Daoy (cell line): ENCODE measurements around the gene ADGRG1. TPM values are rescaled to one million over a fixed set of nuclear protein-coding genes. Genes with fewer than 3 reads are reported as not detected.
"Not testable (repeated sequence)": the region's sequence is repeated elsewhere in the genome, so short reads cannot be mapped to it uniquely, and the experiment has no call there.

Source experiments
- DNase-seq: peaks from one replicate; pipeline ENCODE4 v3.0.0-alpha.2; 2015; ENCODE audit warnings: low read depth
- total RNA-seq: library from RNA; depleted of rRNA; stranded (reverse); fragments of >200 nt; shearing (Covaris generic); gene quantifications from 2 replicates; pipeline ENCODE4 v1.2.3, GENCODE V29; 2014

ADGRG1 gene
- total RNA-seq, 1 experiment from 2014 or later, result 6.6 TPM

DNA sequence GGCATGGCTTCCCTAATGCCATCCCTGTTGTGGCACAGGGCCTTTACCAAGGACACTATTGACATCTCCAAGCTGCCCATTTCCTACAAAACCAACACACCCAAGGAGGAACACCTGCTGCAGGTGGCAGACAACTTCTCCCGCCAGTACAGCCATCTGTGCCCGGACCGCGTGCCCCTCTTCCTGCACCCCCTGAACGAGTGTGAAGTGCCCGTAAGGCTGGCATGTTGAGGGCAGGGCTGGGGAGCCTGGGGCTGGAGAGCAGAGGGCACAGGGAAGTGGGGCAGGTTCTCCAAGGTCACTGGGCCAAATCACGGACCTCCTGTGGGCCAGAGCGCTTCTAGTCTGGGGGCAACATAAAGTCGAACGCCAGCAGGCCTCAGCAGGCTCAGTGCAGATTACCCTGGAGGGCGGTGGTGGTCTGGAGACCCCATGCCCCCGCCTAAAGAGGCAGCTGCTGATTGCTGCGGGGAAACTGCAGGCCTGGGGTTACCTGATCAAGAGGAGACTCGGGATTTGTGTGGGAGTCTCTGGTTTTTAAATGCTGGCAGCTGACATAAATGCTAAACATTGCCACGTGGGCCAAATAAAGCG lies 70.5 kb downstream of the ADGRG1 start:
- no peak for DNase-seq

DNA sequence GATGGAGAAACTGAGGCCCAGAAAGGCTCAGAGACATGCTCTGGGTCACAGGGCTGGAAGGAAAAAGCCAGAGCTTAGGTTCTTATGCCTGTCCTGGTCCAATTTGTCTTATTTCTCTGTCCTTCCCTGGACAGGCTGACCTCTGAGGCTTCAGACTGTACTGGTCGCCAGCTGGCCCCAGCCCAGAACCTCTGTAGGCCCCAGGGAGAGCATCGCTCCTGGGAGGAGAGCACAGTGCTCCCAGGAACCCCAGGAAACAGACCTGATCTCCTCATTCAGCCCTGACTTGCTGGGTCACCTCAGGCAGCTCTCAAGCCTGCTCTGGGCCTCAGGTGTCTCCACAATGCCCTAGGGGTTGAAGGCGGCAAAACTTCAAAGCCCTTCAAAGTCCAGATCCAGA lies 71.1 kb downstream of the ADGRG1 start:
- DNase-seq, result no peak

DNA sequence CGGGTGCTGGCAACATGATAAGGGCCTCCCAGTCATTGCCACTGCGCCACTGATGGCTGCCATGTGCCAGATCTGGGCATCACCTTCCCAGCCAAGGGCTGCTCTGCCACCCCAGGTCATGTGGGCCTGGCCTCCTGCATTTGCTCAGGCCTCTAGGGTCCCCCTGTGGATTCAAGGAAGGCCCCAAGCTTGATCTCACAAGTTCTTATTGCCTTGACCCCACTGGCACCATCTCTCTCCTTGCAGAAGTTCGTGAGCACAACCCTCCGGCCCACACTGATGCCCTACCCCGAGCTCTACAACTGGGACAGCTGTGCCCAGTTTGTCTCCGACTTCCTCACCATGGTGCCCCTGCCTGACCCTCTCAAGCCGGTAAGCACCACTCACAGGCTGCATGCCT lies 71.5 kb downstream of the ADGRG1 start:
- no peak for DNase-seq

DNA sequence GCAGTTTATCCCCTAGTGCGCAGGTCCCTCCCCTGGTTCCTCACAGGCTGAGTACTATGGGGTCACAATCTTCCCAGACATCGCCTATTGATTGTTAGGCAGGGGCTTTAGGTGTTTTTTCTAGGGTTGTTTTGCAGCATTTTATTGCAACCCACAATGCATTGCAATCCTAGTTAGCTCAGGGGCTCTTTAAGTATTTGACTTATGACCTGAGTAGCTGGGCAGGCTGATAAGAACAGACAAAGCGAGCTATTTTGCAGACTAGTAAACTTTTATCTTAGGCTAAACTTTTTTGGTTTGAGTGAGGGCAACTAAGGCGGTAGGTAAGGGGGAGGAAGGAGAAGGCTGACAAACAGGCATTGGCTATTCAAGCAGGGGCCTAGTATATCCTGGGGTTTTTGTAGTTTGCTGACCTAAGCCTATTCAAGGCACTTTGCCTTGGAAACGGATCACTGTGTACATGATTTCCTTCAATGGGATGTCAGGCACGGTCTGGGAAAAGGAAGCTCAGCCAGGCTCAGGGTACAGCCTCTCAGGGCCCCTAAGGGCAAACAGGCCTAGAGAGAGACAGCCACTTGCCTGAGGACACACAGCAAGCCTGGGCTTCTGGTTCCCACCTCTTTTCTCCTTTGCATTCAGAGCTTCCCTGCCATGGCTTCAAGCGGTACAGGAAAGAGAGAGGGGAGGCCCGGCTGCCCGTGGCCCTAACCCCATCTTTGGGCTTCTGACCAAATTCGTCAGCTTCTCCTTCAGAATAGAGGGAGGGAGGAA lies 72.5 kb downstream of the ADGRG1 start:
- no peak for DNase-seq

DNA sequence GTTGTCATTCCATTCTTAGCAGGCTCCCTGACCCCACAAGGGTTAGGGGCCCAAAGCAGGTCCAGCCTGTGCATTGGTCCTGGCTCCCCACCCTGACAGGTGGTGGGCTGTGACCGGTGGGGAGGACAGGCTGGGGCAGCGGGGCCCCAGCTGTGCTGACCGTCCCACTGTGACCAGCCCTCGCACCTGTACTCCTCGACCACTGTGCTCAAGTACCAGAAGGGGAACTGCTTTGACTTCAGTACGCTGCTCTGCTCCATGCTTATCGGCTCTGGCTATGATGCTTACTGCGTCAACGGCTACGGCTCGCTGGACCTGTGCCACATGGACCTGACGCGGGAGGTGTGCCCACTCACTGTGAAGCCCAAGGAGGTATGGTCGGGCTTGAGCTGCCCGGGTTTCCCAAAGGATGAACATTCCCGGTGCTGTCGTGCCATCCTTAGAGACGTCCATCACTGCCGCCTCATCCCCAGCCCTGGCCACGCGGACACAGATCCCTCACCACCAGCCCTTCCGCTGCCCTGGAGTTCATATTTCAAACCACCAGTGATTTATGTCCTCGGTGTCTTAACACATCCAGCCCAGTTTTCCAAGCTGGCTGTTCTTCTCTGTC lies 73.4 kb downstream of the ADGRG1 start:
- DNase-seq, result no peak

DNA sequence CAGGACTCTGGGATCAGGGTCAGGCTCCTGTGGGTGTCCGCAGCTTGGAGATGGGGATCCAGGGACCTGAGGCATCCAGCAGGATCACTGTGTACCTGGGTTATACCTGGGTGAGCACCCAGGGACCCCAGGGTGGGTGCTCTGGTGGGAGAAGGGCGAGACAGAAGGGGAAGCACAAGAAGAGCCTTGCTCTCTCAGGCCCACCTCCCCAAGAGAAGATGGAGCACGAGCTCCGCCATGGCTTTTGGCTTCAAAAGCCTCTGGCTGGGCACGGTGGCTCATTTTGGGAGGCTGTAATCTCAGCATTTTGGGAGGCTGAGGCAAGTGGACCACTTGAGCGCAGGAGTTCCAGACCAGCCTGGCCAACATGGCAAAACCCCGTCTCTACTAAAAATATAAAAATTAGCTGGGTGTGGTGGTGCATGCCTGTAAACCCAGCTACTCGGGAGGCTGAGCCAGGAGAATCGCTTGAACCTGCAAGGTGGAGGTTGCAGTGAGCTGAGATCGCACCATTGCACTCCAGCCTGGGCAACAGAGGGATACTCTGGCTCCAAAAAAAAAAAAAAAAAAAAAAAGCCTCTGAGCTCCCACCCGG lies 75.1 kb downstream of the ADGRG1 start:
- DNase-seq, result no peak

DNA sequence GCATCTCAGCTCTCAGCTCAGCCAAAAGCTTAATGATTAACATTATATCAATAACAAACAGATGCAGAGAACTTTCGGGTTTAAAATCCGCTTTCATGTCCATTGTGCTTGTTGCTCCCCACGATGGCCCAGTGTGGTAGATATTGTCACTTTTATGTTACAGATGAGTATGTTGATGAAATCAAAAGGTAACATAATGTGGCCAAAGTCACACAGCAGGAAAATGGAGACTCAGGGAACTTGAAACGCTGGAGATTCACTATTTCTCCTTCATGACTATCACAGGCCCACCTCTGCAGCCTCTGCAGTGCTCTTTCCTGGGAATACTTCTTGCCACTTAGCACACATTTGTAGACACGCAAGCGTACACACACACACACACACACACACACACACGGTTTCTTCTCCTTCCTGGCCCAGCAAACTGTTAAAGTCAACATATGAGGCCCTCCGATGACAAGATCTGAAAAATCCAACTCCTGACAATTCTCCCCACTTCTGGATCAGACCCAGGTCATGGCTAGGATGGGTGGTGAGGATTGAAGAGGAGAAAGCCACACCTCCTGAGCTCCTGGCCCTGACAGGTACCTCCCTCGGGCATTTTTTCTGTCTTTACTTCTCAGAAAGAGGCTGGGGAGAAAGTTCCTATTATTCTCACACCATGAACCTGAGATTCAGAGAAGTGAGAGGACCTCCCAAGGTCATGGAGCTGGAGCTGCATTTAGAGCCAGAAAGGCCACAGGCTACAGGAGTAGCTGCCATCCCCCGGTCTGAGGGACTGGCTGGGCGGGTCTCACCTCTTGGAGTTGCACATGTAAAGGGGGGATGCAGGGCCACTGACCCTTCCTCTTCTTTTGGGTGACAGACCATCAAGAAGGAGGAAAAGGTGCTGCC lies 75.8 kb downstream of the ADGRG1 start:
- no peak for DNase-seq

DNA sequence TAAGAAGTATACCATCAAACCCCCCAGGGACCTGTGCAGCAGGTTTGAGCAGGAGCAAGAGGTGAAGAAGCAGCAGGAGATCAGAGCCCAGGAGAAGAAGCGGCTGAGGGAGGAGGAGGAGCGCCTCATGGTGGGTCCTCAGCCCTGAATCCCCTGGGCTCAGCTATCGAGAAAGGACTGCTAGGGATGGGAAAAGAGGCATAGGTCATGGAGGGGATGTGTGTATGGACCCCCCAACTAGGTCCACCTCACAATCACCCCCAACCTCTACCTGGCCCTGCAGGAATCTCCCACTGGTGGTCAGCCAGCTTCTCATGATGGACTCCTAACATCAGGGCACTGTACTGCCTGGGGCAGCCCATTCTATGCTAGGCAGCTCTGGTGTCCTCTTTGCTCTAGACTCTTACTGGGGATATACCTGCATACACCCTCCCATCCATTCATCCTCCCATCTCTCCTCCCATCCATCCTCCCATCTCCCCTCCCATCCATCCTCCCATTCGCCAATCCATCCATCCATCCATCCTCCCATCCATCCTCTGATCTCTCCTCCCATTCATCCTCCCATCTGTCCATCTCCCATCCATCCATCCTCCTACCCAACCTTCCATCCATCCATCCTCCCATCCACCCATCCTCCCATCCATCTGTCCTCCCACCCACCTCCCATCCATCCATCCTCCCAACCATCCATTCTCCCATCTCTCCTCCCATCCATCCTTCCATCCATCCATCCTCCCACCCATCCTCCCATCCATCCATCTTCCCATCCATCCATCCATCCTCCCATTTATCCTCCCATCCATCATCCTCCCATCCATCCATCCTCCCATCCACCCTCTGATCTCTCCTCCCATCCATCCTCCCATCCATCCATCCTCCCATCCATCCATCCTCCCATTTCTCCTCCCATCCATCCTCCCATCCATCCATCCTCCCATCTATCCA lies 76.7 kb downstream of the ADGRG1 start:
- DNase-seq, result no peak

DNA sequence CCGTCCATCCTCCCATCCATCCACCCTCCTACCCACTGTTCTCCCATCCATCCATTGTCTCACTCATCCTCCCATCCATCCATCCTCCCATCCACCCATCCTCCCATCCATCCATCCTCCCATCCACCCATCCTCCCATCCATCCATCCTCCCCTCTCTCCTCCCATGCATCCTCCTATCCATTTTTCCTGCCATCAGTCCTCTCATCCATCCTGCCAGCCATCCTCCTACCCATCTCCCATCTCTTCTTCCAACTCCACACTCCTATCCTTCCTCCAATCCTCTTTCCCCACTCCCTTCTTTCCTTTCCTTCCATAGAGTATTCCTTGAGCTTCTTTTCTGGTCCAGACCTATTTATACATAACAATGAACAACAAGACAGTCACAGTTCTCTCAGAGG lies 78.3 kb downstream of the ADGRG1 start:
- DNase-seq, result no peak

DNA sequence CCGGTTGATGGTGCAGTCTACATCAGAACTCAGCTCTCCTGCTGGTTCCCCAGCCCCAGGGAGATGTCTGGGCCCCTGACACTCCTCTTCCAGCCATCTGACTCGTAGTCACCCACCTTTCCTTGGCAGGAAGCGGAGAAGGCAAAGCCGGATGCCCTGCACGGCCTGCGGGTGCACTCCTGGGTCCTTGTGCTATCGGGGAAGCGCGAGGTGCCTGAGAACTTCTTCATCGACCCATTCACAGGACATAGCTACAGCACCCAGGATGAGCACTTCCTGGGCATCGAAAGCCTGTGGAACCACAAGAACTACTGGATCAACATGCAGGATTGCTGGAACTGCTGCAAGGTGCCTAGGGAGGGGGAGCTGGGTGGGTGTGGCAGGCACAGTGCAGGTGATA lies 78.9 kb downstream of the ADGRG1 start:
- no peak for DNase-seq

DNA sequence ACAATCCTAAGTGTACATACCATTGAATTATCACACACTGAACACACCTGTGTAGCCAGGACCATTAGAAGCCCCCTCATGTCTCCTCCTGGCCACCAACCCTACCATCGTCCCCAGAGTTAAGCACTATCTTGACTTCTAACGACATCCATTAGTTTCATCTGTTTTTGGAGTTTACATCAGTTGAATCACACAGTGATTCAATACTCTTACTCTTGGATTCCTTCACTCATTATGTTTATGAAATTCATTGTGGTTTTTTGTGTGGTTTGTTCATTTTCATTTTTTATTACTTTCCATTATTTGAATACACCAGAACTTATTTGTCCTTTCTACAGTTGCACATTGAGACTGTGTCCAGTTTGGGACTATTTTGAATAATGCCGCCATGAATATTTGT lies 79.7 kb downstream of the ADGRG1 start:
- DNase-seq, result no peak

DNA sequence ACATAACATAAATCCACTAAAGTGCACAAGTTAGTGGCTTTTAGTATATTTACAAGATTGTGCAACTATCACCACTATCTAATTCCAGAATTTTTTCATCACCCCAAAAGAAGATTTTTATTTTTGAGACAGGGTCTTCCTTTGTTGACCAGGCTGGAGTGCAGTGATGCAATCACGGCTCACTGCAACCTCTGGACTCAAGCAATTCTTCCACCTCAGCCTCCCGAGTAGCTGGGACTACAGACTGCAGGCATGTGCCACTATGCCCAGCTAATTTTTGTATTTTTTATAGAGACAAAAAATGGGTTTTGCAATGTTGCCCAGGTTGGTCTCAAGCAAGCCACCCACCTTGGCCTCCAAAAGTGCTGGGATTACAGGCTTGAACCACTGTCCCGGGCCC lies 81.2 kb downstream of the ADGRG1 start:
- no peak for DNase-seq

DNA sequence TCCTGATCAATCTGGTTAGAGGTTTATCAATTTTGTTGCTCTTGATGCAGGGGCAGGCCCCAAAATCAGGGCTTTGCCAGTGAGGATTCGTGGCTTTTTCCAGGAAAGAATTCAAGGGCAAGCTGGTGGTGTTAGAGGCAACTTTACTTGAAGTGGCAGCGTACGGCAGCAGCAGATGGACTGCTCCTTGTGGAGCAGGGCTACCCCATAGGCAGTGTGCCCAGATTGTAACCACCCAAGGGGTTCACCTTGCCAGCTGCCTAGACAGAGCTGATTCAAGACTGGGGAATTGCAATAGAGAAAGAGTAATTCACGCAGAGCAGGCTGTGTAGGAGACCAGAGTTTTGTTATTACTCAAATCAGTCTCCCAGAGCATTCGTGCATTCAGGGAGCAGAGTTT lies 82.9 kb downstream of the ADGRG1 start:
- no peak for DNase-seq

DNA sequence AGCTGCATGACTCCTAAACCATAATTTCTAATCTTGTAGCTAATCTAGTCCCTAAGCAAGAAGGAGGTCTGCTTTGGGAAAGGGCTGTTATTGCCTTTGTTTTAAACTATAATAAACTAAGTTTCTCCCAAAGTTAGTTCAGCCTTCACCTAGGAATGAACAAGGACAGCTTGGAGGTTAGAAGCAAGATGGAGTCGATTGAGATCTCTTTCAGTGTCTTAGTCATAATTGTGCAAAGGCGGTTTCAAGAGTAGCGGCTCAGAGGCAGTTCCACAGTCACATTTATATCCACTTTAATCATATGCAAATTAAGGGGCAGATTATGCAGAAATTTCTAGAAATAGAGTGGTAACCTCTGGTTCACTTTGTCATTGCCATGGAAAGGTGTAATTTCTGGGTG lies 83.6 kb downstream of the ADGRG1 start:
- DNase-seq, result no peak

DNA sequence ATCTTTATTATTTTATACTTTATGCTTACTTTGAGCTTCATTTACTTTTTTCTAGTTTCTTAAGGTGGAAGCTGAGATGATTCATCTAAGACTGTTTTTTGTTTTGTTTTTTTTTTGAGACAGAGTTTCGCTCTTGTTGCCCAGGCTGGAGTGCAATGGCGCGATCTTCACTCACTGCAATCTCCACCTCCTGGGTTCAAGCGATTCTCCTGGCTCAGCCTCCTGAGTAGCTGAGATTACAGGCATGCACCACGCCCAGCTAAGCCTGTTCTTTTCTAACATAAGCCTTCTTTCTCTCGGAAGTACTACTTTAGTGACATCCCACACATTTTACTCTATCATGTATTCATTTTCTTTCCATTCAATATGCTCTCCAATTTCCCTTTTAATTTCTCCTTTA lies 84.1 kb downstream of the ADGRG1 start:
- not testable (repeated sequence) for DNase-seq

DNA sequence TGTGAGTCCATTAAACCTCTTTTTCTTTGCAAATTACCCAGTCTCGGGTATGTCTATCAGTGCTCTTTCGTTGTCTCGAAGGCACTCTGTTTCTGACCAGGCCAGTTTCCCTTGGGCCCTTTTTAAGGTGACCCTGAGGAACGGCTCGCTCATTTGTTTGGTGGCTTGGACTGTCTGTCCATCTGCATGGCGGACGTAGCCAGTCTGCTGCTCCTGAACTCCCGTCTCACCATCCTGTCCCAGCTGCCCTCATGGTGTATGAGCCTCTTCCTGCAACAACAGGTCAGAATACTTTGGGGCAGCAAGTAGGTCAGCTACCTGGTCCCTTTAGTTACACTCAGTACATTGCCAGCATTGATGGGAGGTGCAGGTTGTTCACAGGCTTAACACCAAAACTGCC lies 85.2 kb downstream of the ADGRG1 start:
- DNase-seq, result no peak

DNA sequence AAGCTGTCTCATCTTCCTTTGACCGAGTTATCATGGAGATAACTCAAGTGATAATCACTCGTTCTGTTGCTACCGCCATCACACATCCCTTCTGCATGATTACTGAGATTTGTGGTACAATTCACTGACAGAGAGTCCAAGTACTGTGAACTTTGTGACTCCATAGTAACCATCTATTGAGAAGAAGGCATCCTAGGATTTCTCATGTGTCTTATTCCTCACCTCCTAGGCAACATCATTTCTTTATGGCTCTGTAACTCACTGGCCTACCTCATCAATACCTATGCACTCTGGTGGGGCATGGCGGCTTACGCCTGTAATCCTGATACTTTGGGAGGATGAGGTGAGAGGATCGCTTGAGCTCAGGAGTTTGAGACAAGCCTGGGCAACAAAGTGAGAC lies 85.6 kb downstream of the ADGRG1 start:
- DNase-seq, result no peak
